SU-DHL-6 (cell line): ENCODE measurements around the gene NOX4.
"Not testable (repeated sequence)": the region's sequence is repeated elsewhere in the genome, so short reads cannot be mapped to it uniquely, and the experiment has no call there.

Experiments used
- H2AFZ ChIP-seq: fragments of 200-600 bp; sonication (generic); 2 replicates; pipeline ENCODE4 v1.6.1; 2014; ENCODE audit warnings: low read depth, mild to moderate bottlenecking, moderate library complexity, mixed read lengths, antibody characterized with exemption, low read length; ENCODE audit not compliant: severe bottlenecking
- H3F3A ChIP-seq: fragments of 200-600 bp; shearing (Covaris generic); 2 replicates; pipeline ENCODE4 v1.6.0; 2016; ENCODE audit warnings: antibody characterized with exemption, mild to moderate bottlenecking; ENCODE audit not compliant: insufficient read depth
- H3K27ac ChIP-seq: fragments of 200-600 bp; sonication (generic); 2 replicates; pipeline ENCODE4 v1.5.1; 2016; ENCODE audit warnings: low read depth, mild to moderate bottlenecking, low read length, moderate library complexity, mixed read lengths
- H3K27me3 ChIP-seq: fragments of 200-600 bp; sonication (generic), shearing (Covaris generic); 2 replicates; pipeline ENCODE4 v1.6.0; 2014; ENCODE audit warnings: mild to moderate bottlenecking, low read length
- H3K36me3 ChIP-seq: fragments of 200-600 bp; sonication (generic); 2 replicates; pipeline ENCODE4 v1.6.1; 2014; ENCODE audit warnings: mild to moderate bottlenecking, low read length, mixed read lengths
- H3K4me2 ChIP-seq: fragments of 300-600, 200-600 bp; shearing (Covaris generic), sonication (generic); 2 replicates; pipeline ENCODE4 v1.6.0; 2014; ENCODE audit warnings: low read length, low read depth, mild to moderate bottlenecking; ENCODE audit not compliant: poor library complexity, severe bottlenecking
- H3K4me3 ChIP-seq: fragments of 200-600 bp; sonication (generic); 2 replicates; pipeline ENCODE4 v1.5.1; 2014; ENCODE audit warnings: antibody characterized with exemption, low read length, mild to moderate bottlenecking, mixed read lengths; ENCODE audit not compliant: insufficient read depth, poor library complexity, severe bottlenecking
- H3K79me2 ChIP-seq: fragments of 200-600 bp; sonication (generic); 2 replicates; pipeline ENCODE4 v1.6.1; 2014; ENCODE audit warnings: mild to moderate bottlenecking, low read length, moderate library complexity; ENCODE audit not compliant: insufficient read depth
- H3K9ac ChIP-seq: fragments of 200-600 bp; sonication (generic); 2 replicates; pipeline ENCODE4 v1.7.0; 2014; ENCODE audit warnings: mild to moderate bottlenecking, low read length
- H3K9me2 ChIP-seq: fragments of 200-600 bp; sonication (generic); replicated peaks from 2 replicates; pipeline ENCODE4 v1.6.1; 2014; ENCODE audit warnings: low read length; ENCODE audit not compliant: insufficient read depth
- H3K9me3 ChIP-seq: fragments of 200-600 bp; sonication (generic); 2 replicates; pipeline ENCODE4 v1.6.1; 2014; ENCODE audit warnings: low read length, mixed read lengths; ENCODE audit not compliant: insufficient read depth
- H4K20me1 ChIP-seq: fragments of 200-600 bp; sonication (generic); 2 replicates; pipeline ENCODE4 v1.6.1; 2014; ENCODE audit warnings: low read depth, mild to moderate bottlenecking, antibody characterized with exemption, low read length, moderate library complexity, mixed read lengths
- CTCF ChIP-seq: fragments of 200-600 bp; sonication (generic); IDR thresholded peaks from one replicate; pipeline ENCODE4 v1.5.1; 2017; ENCODE audit warnings: antibody characterized with exemption, mild to moderate bottlenecking, low read length, moderate library complexity; ENCODE audit not compliant: insufficient read depth, poor library complexity, severe bottlenecking
- EZH2phosphoT487 ChIP-seq: fragments of 200-600 bp; sonication (generic), shearing (Covaris generic); conservative IDR thresholded peaks from 2 replicates; pipeline ENCODE4 v1.6.1; 2018; ENCODE audit warnings: mild to moderate bottlenecking, antibody characterized with exemption, low read length, moderate library complexity, mixed read lengths

NOX4 gene

GRCh38 chr11:89421718-89422117 lies 69.5 kb downstream of the NOX4 start:
- no peaks in the 10 kb centered on the region for H3K79me2 ChIP-seq
- no peak overlapping the region for H2AFZ ChIP-seq
- no peaks in the 10 kb centered on the region for H3K36me3 ChIP-seq
- TF ChIP-seq CTCF, result no peak
- no peaks in the 10 kb centered on the region for H3K9me2 ChIP-seq
- H3K4me3 ChIP-seq, result no peak overlapping the region
- H3K4me2 ChIP-seq, result no peak overlapping the region
- no peak overlapping the region for H3K27ac ChIP-seq
- H3K9ac ChIP-seq, result no peak overlapping the region
- no peaks in the 10 kb centered on the region for H3F3A ChIP-seq
- no peaks in the 10 kb centered on the region for H3K27me3 ChIP-seq
- no peaks in the 10 kb centered on the region for H4K20me1 ChIP-seq
- H3K9me3 ChIP-seq, result no peaks in the 10 kb centered on the region

- Histone ChIP-seq H3K9me3 (no peaks in the 10 kb centered on the region), H3K27me3 (no peaks in the 10 kb centered on the region), H3K4me2 (no peak overlapping the region), H2AFZ (no peak overlapping the region), H3K27ac (no peak overlapping the region), H3K79me2 (no peaks in the 10 kb centered on the region), H3F3A (no peaks in the 10 kb centered on the region), H3K9ac (no peak overlapping the region), H4K20me1 (no peaks in the 10 kb centered on the region), H3K4me3 (no peak overlapping the region), H3K9me2 (no peaks in the 10 kb centered on the region), H3K36me3 (no peaks in the 10 kb centered on the region)
- TF ChIP-seq EZH2phosphoT487, result no peak
- no peak for TF ChIP-seq CTCF
Measured at GRCh38 chr11:89420981-89421380, 70.2 kb downstream of the NOX4 start.

GRCh38 chr11:89416961-89417360 lies 74.2 kb downstream of the NOX4 start:
- Histone ChIP-seq H3K27me3 (no peaks in the 10 kb centered on the region), H3K36me3 (no peaks in the 10 kb centered on the region), H3K4me2 (no peak overlapping the region), H3K9me2 (no peaks in the 10 kb centered on the region), H3K9me3 (no peaks in the 10 kb centered on the region), H3K79me2 (no peaks in the 10 kb centered on the region), H4K20me1 (no peaks in the 10 kb centered on the region), H3K27ac (no peak overlapping the region), H3K4me3 (no peak overlapping the region), H3K9ac (no peak overlapping the region), H2AFZ (no peak overlapping the region), H3F3A (no peaks in the 10 kb centered on the region)
- no peak for TF ChIP-seq EZH2phosphoT487
- no peak for TF ChIP-seq CTCF

- H2AFZ ChIP-seq, H3K9me2 ChIP-seq, H3F3A ChIP-seq, H3K9ac ChIP-seq, H4K20me1 ChIP-seq, H3K9me3 ChIP-seq, H3K36me3 ChIP-seq, H3K4me3 ChIP-seq, H3K79me2 ChIP-seq, H3K4me2 ChIP-seq, H3K27me3 ChIP-seq, H3K27ac ChIP-seq: not testable (repeated sequence)
Measured at GRCh38 chr11:89411112-89411511, 80.1 kb downstream of the NOX4 start.

GRCh38 chr11:89410666-89411065 lies 80.5 kb downstream of the NOX4 start:
- not testable (repeated sequence) for H3K9ac ChIP-seq, H3K9me2 ChIP-seq, H3K36me3 ChIP-seq, H3K4me2 ChIP-seq, H4K20me1 ChIP-seq, H3K27me3 ChIP-seq, H3K79me2 ChIP-seq, H3K27ac ChIP-seq, H2AFZ ChIP-seq, H3K4me3 ChIP-seq, H3K9me3 ChIP-seq, H3F3A ChIP-seq

- not testable (repeated sequence) for H3K9me3 ChIP-seq, H3K4me2 ChIP-seq, H3K27me3 ChIP-seq, H3K27ac ChIP-seq, H3F3A ChIP-seq, H3K4me3 ChIP-seq, H2AFZ ChIP-seq, H3K36me3 ChIP-seq, H4K20me1 ChIP-seq, H3K9ac ChIP-seq, H3K9me2 ChIP-seq, H3K79me2 ChIP-seq
Measured at GRCh38 chr11:89408441-89408840, 82.7 kb downstream of the NOX4 start.
